Measurements from ENCODE around the gene DENR.

- TF ChIP-seq POLR2A (IDR thresholded peaks at IDR 0.05; ENCODE audit: low read depth, low read length) = no peak
- no peak for TF ChIP-seq POLR2AphosphoS5 (IDR thresholded peaks at IDR 0.05; ENCODE audit: low read depth, low read length)
Measured at GRCh38 chr12:122738571-122738970, 14.1 kb upstream of the DENR start.

All from GM12892 (cell line).